ENCODE measurements around the gene GNS. TPM values are rescaled to one million over a fixed set of nuclear protein-coding genes. Genes with fewer than 3 reads are reported as not detected.
"Not testable (repeated sequence)": the region's sequence is repeated elsewhere in the genome, so short reads cannot be mapped to it uniquely, and the experiment has no call there.

GNS gene
- total RNA-seq, 1 donor from 2014 or later, result 38.2 TPM

DNA sequence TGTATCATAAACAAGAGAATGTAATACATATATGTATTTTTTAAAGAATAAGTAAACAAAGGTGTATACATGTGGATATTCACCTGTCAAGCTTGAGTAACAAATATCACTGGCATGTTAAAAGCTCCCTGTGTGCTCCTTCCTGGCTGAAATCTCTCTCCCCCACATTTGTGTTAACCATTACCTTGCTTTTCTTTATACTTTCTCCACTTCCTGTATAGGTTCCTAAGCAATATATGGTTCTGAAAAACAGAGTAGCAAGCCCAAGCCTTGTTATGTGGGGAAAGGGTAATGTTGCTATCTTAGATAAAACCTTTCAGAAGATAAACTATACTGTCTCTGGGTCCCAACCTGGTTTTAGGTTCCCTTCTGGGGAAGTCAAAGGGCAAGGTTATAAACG is 32.9 kb upstream of the GNS start:
- H3K9me3 Mint-ChIP-seq, result no peaks in the 10 kb centered on the region
- no peak overlapping the region for H3K27ac Mint-ChIP-seq
- no peaks in the 10 kb centered on the region for H3K36me3 Mint-ChIP-seq (ENCODE audit: low read depth)
- intact Hi-C loops (cut with micrococcal nuclease), result no loop called here
- DNase-seq (ENCODE audit: low spot score), result no peak
- peaks cover 41% of the 10 kb centered on the region for H3K27me3 Mint-ChIP-seq (ENCODE audit: low read depth)
- no peak overlapping the region for H3K4me3 Mint-ChIP-seq (ENCODE audit: low read depth)
- H3K4me1 Mint-ChIP-seq (ENCODE audit: low read depth), result peaks cover 1% of the 10 kb centered on the region

DNA sequence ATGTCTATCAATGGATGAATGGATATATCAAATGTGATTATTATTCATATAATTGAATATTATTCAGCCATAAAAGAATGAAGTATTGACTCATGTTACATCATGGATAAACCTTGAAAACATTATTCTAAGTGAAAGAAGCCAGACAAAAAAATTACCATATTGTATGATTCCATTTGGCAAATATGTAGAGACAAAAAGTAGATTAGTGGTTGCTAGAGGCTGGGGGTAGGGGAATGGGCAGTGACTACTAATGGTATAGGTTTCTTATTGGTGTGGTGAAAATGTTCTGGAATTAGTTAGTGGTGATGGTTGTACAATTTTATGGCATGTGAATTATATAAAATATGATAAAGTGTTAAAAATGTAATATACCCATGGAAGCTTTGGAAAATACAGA is 31.8 kb upstream of the GNS start:
- H3K27ac Mint-ChIP-seq, result no peak overlapping the region
- peaks cover 41% of the 10 kb centered on the region for H3K27me3 Mint-ChIP-seq (ENCODE audit: low read depth)
- no peak overlapping the region for H3K4me3 Mint-ChIP-seq (ENCODE audit: low read depth)
- no peak for DNase-seq (ENCODE audit: low spot score)
- intact Hi-C loops (cut with micrococcal nuclease), result no loop called here
- no peaks in the 10 kb centered on the region for H3K36me3 Mint-ChIP-seq (ENCODE audit: low read depth)
- H3K9me3 Mint-ChIP-seq, result no peaks in the 10 kb centered on the region
- H3K4me1 Mint-ChIP-seq (ENCODE audit: low read depth), result no peaks in the 10 kb centered on the region

DNA sequence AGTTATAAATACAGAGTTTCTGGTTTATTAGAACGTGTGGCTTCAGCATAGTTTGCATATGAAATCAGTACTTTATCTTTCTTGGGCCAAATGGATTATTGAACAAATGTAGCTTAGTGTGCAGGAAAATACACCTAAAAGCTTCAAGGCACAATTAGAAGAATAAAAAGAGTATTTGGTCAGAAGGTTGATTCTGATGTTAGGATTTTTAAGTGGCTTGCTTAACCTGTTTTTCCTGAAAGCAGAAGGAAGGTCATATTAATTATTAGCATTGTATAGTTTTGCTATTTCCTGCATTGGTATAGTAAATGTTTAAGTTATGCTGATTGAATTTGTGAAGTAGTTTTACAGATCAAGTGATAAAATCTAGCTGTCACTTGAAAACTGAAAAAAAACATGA is 31.0 kb upstream of the GNS start:
- no peak overlapping the region for H3K27ac Mint-ChIP-seq
- intact Hi-C loops (cut with micrococcal nuclease), result no loop called here

DNA sequence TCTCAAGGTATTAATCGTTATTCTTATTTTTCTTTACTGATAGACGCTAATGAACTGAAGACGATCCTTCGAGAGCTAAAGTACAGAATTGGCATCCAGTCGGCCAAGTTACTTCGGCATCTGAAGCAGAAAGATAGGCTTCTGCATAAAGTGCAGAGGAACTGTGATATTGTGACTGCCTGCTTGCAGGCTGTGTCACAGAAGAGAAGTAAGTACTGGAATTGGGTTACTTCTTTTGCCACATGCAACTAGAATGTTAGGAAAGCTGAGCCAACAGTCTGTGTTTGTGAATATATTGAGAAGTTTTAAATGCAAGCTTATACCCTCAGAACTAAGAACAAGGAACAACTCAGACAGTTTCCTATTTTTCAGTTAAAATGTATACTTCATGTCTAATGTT is 26.6 kb upstream of the GNS start:
- Mint-ChIP-seq H3K27me3 (ENCODE audit: low read depth) (peaks cover 55% of the 10 kb centered on the region), H3K9me3 (no peaks in the 10 kb centered on the region), H3K4me1 (ENCODE audit: low read depth) (peaks cover 10% of the 10 kb centered on the region), H3K27ac (no peak overlapping the region), H3K4me3 (ENCODE audit: low read depth) (no peak overlapping the region), H3K36me3 (ENCODE audit: low read depth) (no peaks in the 10 kb centered on the region)
- DNase-seq (ENCODE audit: low spot score), result no peak
- intact Hi-C loops (cut with micrococcal nuclease), result no loop called here

More for the DNA sequence above, 31.0 kb upstream of the GNS start:
- peaks cover 44% of the 10 kb centered on the region for H3K27me3 Mint-ChIP-seq (ENCODE audit: low read depth)
- no peaks in the 10 kb centered on the region for H3K9me3 Mint-ChIP-seq
- no peak overlapping the region for H3K4me3 Mint-ChIP-seq (ENCODE audit: low read depth)
- no peaks in the 10 kb centered on the region for H3K4me1 Mint-ChIP-seq (ENCODE audit: low read depth)
- DNase-seq (ENCODE audit: low spot score), result no peak
- H3K36me3 Mint-ChIP-seq (ENCODE audit: low read depth), result no peaks in the 10 kb centered on the region

DNA sequence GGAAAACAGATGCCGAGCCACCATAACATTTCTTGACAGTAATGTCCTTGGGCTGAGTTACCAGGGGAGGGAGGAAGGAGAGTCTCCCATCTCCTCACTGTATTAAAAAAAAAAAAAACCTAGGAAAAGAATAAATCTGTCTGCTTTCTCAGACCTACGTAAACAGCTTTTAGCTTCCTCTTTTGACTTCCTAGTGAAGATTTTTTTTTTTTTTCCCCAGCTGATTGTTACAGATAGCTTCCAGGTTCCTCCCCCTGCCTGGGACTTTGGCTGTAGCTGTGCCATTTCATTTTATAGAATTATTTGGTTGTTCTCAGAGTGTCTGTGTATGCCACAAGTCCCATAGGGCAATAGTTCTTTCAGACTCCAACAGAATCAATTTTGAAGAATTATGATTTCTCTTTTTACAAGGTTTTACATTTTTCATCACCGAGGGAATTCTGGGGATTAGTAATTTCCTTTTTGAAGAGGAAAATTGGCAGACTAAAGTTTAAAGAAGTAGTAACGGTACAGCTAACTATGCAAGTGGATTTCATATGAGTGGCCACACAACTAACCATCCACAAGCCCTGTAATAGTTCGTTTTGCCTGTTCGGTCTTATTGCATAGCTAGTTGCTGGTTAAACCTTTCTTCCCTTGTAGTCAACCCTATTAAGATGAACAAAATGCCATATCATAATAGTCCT is 23.1 kb upstream of the GNS start:
- DNase-seq (ENCODE audit: low spot score), result no peak
- H3K4me1 Mint-ChIP-seq (ENCODE audit: low read depth), result peaks cover 13% of the 10 kb centered on the region
- H3K36me3 Mint-ChIP-seq (ENCODE audit: low read depth), result no peaks in the 10 kb centered on the region
- intact Hi-C loops (cut with micrococcal nuclease), result loop anchor here (5.0 kb wide), 1 partner anchor 45 kb away; no protein-coding TSS in a partner anchor
- no peaks in the 10 kb centered on the region for H3K9me3 Mint-ChIP-seq
- no peak overlapping the region for H3K27ac Mint-ChIP-seq
- peaks cover 63% of the 10 kb centered on the region for H3K27me3 Mint-ChIP-seq (ENCODE audit: low read depth)
- H3K4me3 Mint-ChIP-seq (ENCODE audit: low read depth), result no peak overlapping the region

DNA sequence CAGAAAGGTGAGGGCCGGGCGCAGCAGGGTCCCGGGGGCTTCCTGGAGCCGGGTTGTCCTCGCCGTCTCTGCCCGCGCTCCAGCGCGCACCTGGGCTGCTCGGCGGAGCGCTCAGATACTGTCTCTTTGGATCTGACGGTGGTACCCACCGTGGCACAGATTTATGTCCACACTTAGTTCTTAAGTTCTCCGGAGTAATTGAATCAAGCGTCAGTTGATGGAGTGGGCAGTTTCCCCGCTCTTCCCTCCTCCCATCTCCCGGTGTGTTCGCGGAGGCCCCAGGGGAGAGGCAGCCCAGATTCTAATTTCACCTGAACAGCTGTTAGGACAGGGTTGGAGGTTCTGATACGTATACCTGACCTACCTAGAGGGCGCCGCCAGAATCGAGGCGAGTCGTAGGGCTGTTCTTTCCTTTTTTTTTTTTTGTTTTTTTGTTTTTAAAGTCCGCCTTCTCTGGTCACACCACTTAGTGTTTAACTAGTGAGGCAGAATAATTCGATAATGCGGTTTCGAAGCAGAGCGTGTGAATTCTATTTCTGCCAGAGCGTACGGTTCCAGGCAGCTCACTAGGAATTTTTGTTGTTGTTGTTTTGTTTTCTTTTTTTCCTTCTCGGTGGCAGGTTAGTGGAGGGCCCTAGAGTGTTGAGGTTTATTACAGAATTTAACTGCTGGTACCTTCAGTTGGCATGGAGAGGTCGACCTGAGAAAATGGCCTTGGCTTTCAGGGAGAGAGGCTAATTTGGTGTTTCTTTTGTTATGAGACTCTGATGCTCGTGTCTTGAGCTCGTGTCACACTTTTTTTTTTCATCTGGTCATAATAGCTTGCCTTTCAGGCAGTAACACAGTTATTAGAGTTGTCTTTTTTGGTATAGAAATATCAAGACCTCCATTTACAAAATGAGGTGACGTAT is 22.3 kb upstream of the GNS start:
- Mint-ChIP-seq H3K4me3 (ENCODE audit: low read depth) (peak overlapping the region; percentile 69), H3K36me3 (ENCODE audit: low read depth) (no peaks in the 10 kb centered on the region), H3K27ac (no peak overlapping the region), H3K9me3 (peaks cover 4% of the 10 kb centered on the region), H3K27me3 (ENCODE audit: low read depth) (peaks cover 71% of the 10 kb centered on the region), H3K4me1 (ENCODE audit: low read depth) (peaks cover 13% of the 10 kb centered on the region)
- no peak for DNase-seq (ENCODE audit: low spot score)
- intact Hi-C loops (cut with micrococcal nuclease), result loop anchor here (5.0 kb wide), 1 partner anchor 46 kb away; no protein-coding TSS in a partner anchor

DNA sequence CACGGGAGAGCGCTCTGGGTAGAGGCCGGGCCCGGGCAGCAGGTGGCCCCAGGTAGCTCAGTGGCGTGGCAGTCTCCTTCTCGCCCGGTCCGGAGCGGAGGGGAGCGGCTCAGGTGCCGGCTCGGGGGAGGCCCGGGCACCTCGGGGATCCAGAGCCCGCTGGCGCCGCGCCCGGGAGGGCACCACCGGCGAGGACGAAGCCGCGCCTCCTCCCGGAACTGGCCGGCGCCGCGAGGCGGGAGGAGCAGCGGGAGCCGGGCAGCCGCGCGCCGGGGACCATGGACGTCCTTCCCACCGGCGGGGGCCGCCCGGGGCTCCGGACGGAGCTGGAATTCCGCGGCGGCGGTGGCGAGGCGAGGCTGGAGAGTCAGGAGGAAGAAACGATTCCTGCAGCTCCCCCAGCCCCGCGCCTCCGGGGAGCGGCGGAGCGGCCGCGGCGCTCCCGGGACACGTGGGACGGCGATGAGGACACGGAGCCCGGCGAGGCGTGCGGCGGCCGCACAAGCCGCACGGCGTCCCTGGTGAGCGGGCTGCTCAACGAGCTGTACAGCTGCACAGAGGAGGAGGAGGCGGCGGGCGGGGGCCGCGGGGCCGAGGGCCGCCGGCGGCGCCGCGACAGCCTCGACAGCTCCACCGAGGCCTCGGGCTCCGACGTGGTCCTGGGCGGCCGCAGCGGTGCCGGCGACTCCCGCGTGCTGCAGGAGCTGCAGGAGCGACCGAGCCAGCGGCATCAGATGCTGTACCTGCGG is 21.5 kb upstream of the GNS start:
- DNase-seq (ENCODE audit: low spot score), result no peak
- no peaks in the 10 kb centered on the region for H3K36me3 Mint-ChIP-seq (ENCODE audit: low read depth)
- peaks cover 76% of the 10 kb centered on the region for H3K27me3 Mint-ChIP-seq (ENCODE audit: low read depth)
- peak overlapping the region; percentile 69 for H3K4me3 Mint-ChIP-seq (ENCODE audit: low read depth)
- peaks cover 13% of the 10 kb centered on the region for H3K4me1 Mint-ChIP-seq (ENCODE audit: low read depth)
- intact Hi-C loops (cut with micrococcal nuclease), result loop anchor here (5.0 kb wide), 1 partner anchor 47 kb away; no protein-coding TSS in a partner anchor
- peaks cover 11% of the 10 kb centered on the region for H3K9me3 Mint-ChIP-seq
- H3K27ac Mint-ChIP-seq, result no peak overlapping the region

DNA sequence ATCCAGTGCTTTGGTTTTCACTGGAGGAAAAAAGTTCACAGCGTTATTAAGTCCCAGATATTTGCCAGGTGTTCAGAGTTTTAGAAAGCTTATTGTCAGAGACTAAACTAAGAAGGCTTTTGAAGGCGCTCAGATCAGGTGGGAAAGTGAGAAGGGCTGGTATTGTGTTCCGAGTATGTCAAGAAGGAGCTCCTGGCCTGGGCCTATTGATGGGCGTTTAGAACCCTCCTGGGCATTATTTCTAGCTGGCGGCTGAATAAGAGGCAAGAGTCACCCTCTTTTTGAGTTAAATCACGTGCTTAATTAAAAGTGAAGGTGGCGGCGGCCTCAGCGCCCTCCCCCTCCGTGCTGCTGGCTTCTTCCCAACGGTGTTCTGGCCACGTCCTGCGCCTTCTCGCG is 20.9 kb upstream of the GNS start:
- H3K4me3 Mint-ChIP-seq (ENCODE audit: low read depth), result peak overlapping the region; percentile 58
- H3K27ac Mint-ChIP-seq, result no peak overlapping the region
- no peak for DNase-seq (ENCODE audit: low spot score)
- H3K36me3 Mint-ChIP-seq (ENCODE audit: low read depth), result peaks cover 2% of the 10 kb centered on the region
- H3K9me3 Mint-ChIP-seq, result peaks cover 17% of the 10 kb centered on the region
- intact Hi-C loops (cut with micrococcal nuclease), result loop anchor here (5.0 kb wide), 1 partner anchor 47 kb away; no protein-coding TSS in a partner anchor
- peaks cover 13% of the 10 kb centered on the region for H3K4me1 Mint-ChIP-seq (ENCODE audit: low read depth)
- H3K27me3 Mint-ChIP-seq (ENCODE audit: low read depth), result peaks cover 79% of the 10 kb centered on the region

DNA sequence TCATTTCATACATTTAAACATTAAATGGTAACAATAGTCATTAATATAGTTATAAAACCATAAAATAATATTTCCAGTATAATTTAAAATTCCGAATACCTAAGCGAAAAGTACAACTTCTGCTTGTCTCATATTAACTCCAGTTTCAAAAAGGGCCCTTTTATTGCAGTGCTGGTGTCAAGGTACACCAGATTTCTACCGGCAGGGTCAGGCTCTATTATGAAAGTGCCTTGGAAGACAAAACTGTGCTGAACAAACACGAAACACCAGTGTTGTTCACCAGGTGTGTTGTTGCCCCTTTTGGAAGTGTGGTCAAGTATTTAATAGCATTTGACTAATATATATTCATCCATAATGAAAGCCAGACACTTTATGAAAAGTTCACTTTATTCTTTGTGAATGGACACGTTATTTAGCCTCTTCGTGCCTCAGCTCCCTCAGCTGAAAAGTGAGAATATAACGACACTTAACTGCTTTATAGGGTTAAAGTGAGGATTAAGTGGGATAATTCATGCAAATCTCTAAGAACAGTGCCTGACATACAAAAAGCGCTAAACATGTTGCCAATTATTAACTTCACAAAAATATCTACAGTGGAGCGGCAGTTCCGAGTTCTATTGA is 20.3 kb upstream of the GNS start:
- intact Hi-C loops (cut with micrococcal nuclease), result no loop called here
- peaks cover 4% of the 10 kb centered on the region for H3K36me3 Mint-ChIP-seq (ENCODE audit: low read depth)
- peak overlapping the region; percentile 58 for H3K4me3 Mint-ChIP-seq (ENCODE audit: low read depth)
- no peak for DNase-seq (ENCODE audit: low spot score)
- H3K4me1 Mint-ChIP-seq (ENCODE audit: low read depth), result peaks cover 13% of the 10 kb centered on the region
- H3K27ac Mint-ChIP-seq, result no peak overlapping the region
- H3K9me3 Mint-ChIP-seq, result peaks cover 19% of the 10 kb centered on the region
- peaks cover 79% of the 10 kb centered on the region for H3K27me3 Mint-ChIP-seq (ENCODE audit: low read depth)

DNA sequence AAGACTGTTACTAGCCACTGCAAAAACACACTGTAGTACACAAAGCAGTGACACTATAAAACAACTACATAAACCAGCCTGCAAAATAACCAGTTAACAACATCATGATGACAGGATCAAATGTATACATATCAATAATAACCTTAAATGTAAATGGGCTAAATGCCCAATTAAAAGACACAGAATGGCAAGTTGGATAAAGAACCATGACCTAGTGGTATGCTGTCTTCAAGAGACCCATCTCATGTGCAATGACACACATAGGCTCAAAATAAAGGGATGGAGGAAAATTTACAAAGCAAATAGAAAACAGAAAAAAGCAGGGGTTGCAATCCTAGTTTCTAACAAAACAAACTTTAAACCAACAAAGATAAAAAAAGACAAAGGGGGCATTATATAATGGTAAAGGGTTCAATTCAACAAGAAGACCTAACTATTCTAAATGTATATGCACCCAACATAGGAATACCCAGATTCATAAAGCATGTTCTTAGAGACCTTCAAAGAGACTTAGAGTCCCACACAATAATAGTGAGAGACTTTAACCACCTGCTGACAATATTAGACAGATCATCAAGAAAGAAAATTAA is 16.0 kb upstream of the GNS start:
- H3K27ac Mint-ChIP-seq; H3K4me3 Mint-ChIP-seq (ENCODE audit: low read depth); DNase-seq (ENCODE audit: low spot score); H3K36me3 Mint-ChIP-seq (ENCODE audit: low read depth); intact Hi-C loops (cut with micrococcal nuclease); H3K4me1 Mint-ChIP-seq (ENCODE audit: low read depth): not testable (repeated sequence)
- Mint-ChIP-seq H3K27me3 (ENCODE audit: low read depth) (peaks cover 57% of the 10 kb centered on the region), H3K9me3 (peaks cover 31% of the 10 kb centered on the region)

DNA sequence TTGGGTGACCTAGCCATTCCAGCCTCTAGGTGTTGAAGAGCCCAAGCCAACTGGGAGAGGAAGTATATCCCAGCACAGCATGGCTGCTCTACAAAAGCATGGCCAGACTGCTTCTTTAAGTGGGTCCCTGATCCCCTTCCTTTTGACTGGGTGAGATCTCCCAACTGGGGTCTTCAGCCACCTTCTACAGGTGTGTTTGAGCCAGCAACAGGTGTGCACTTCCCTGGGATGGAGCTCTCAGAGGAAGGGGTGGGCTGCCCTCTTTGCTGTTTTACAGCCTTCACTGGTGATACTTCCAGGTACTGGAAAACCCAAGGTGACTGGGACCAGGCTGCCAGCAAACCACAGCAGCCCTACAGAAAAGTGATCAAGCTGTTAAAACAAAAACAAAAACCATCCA is 14.2 kb upstream of the GNS start:
- Mint-ChIP-seq H3K4me1 (ENCODE audit: low read depth) (no peaks in the 10 kb centered on the region), H3K9me3 (peaks cover 31% of the 10 kb centered on the region), H3K27ac (no peak overlapping the region), H3K4me3 (ENCODE audit: low read depth) (no peak overlapping the region), H3K36me3 (ENCODE audit: low read depth) (peaks cover 4% of the 10 kb centered on the region), H3K27me3 (ENCODE audit: low read depth) (peaks cover 41% of the 10 kb centered on the region)
- DNase-seq (ENCODE audit: low spot score), result no peak
- intact Hi-C loops (cut with micrococcal nuclease), result no loop called here

DNA sequence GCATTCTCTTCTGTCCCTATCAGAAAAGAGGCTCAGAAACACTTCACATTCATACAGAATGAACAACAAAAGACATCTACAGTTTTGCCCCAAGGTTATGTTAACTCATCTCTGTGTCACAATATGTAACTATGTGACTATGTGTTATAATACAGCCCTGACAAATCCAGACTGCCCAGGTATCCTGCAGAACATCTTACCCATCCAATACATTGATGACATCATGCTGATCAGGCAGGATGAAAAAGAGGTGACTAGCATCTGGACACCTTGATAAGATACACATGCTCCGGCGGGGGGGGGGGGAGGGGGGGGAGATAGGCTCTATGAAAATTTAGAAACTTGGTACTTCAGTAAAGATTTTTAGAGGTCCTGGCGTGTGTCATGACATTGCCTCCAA is 8.3 kb upstream of the GNS start:
- no peaks in the 10 kb centered on the region for H3K36me3 Mint-ChIP-seq (ENCODE audit: low read depth)
- H3K4me1 Mint-ChIP-seq (ENCODE audit: low read depth), result no peaks in the 10 kb centered on the region
- intact Hi-C loops (cut with micrococcal nuclease), result no loop called here
- H3K9me3 Mint-ChIP-seq, result peaks cover 3% of the 10 kb centered on the region
- no peak overlapping the region for H3K4me3 Mint-ChIP-seq (ENCODE audit: low read depth)
- DNase-seq (ENCODE audit: low spot score), result no peak
- no peak overlapping the region for H3K27ac Mint-ChIP-seq
- H3K27me3 Mint-ChIP-seq (ENCODE audit: low read depth), result peaks cover 23% of the 10 kb centered on the region

Data from activated T-helper 2 cell treated with anti-CD3 and anti-CD28 coated beads, Interferon-gamma antibody, Interleukin-2, Interleukin-4, amounts not matched to agents 10 μg/mL and 5 μg/mL and 100 μg/mL, durations not matched to agents 14 hours and 24 hours and 36 hours (primary cell).